ENCODE measurements around the gene PLEKHA6. TPM values are rescaled to one million over a fixed set of nuclear protein-coding genes. Genes with fewer than 3 reads are reported as not detected.
"Not testable (repeated sequence)": the region's sequence is repeated elsewhere in the genome, so short reads cannot be mapped to it uniquely, and the experiment has no call there.

PLEKHA6 gene
- total RNA-seq, 1 donor from 2014 or later, result 4.1 TPM

DNA sequence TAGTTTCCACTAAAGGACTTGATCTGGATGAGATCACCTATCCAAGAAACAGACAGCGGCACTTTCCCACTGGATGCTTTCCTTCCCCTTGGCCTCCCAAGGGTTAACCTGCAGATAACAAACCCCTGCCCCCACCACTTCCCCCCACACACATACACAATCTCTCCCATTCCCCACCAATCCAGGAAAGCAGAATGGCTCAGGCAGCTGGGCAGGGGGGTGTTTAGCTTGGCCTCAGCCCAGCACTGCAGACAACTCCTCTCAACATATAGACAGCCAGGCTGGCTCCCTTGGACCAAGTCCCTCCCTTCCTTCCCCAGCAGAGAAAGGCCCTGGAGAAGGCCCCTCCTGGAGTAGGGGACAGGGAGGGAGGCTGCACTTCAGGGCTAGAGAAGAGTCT, 24.6 kb downstream of the PLEKHA6 start:
- no peak for DNase-seq

DNA sequence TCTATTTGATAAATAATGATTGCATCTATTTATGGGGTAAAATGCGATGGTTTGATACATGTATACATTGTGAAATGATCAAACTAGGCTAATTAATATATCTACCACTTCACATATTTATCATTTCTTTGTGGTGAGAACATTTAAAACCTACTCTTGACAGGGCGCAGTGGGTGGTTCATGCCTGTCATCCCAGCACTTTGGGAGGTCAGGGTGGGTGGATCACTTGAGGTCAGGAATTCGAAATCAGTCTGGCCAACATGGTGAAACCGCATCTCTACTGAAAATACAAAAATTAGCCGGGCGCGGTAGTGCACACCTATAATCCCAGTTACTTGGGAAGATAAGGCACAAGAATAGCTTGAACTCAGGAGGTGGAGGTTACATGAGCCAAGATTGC, 25.3 kb downstream of the PLEKHA6 start:
- no peak for DNase-seq

DNA sequence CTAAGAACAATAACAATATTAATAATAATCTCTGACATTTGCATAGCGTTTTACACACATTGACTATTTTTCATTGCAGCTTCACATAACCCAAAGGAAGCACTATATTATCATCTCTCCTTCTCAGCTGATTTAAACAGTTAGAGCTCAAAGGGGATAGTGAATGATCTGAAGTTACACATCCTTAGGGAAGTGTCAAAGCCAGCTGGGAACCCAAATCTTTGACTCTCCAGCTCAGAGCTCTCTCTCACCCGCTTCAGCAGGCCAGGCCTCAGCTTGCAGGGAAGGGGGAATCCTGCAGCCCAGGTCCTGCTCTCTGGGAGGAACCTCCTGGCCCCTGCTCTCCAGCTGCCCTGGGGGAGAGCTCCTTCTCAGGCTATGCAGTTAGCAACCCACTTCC, 26.3 kb downstream of the PLEKHA6 start:
- DNase-seq, result no peak

DNA sequence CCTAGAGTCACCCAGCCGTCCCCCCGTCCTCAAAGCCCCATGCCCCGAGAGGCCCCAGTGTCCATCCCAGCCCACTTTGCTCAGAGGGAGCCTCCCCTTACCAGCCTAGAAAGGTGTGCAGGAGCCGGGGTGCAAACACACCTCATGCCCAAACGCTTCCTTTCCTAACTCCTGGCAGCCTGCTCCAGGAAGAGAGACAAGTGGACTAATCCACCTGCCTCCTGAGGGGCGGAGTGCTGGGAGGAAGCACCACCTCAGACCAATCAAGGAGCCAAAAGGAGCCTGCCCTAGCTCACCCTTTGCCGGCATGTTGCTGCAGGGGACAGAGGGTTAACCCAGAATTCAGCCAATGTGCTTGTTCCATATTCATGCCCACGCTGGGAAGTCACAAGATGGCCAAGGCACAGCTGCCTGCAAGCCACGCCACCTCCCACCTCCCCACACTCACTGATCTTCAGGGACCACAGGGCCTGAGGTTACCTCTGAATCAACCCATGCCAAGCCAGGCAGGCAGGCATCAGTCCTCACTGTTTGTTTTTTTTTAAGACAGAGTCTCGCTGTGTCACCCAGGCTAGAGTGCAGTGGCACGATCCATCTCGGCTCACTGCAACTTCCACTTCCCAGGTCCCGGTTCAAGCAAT, 27.8 kb downstream of the PLEKHA6 start:
- DNase-seq, result no peak

DNA sequence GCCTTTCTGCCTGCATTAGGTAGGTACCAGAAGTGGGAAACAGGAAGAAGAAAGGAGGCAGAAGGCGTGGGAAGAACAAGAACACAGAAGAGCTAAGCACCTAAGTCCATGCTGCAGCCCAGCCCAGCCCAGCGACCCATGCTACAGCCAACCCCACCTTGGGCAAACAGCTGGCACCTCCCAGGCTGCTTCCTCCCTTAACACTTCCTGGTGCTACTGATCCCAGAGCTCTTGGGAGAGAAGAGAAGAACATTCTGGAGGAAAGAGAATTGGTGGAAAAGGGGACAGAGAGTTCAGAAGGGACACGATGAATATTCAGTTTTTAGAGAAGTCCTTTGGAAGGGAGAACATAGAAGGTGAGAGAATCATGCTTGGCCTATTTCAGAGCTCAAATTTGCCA, 28.5 kb downstream of the PLEKHA6 start:
- DNase-seq, result no peak

DNA sequence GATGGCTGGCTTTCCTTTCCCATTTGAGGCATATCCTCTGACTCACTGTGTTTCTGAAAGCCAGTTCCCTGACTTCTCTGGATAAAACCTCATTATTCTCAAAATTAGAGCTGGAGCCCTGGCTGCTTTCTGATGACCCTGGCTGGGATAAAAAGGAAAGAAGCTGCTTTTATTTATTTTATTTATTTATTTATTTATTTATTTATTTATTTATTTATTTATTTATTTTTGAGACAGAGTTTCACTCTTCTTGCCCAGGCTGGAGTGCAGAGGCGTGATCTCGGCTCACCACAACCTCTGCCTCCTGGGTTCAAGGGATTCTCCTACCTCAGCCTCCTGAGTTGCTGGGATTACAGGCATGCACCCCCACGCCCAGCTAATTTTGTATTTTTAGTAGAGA, 31.9 kb downstream of the PLEKHA6 start:
- not testable (repeated sequence) for DNase-seq

DNA sequence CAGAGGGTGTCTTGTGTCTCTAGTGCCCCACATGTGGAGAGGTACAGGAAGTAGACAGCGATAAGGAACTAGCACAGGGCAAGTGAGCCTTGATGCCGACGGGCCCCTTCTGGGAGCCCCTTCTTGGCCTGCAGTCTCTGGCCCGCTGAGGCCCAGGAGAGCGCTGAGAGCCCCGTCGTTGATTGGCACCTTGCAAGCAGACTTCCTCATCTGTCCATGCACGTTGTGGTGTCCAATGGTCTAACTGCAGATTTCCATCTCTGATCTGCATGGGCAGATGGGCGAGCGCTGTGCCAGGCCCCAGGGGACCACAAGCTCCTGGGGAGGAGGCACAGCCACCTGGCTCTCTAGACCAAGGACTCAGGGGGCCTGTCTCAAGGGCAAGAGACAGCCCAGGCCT, 32.4 kb downstream of the PLEKHA6 start:
- no peak for DNase-seq

DNA sequence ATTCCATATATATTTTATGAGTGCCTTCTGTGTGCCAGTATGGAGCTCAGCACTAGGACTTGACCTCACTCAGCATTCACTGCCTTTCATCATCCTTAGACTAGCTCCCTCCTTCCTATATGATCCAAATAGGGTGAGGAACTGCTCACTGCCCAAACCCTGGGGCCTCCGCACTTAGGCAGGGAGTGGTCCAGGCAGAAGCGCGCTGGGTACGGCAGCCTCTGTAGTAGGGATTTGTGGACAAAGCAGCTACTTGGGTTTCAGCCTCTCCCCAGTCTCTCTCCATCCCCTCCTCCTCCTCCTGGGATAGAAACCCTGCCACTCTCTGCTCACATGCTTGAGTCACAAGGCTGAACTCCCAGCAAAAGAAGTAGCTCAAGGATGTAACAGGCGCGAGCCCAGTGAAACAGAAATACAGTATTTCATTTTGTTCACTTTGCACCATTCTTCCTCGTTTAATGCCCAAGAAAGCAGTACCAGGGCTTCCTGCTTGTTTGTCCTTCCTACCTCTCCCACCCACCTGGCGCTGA, 32.9 kb downstream of the PLEKHA6 start:
- no peak for DNase-seq

DNA sequence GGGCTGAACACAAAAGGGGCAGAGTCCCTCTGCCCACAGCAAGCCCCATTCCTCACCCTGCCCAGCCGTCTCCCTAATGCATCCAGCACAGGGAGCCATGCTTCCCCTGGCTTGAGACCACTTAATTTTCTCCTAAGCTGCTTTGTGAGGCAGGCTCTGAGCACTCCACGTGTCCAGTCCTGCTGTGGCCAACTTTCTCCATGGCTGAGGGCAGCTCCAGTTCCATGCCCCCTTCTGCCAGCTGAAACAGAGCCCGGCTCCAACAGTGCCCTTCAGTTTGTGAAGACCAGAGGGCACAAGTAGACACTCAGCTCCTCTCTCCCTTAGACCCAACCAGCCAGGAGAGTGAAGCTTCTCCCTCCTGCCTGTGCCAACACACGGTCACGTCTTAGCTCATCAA, 33.8 kb downstream of the PLEKHA6 start:
- DNase-seq, result no peak

DNA sequence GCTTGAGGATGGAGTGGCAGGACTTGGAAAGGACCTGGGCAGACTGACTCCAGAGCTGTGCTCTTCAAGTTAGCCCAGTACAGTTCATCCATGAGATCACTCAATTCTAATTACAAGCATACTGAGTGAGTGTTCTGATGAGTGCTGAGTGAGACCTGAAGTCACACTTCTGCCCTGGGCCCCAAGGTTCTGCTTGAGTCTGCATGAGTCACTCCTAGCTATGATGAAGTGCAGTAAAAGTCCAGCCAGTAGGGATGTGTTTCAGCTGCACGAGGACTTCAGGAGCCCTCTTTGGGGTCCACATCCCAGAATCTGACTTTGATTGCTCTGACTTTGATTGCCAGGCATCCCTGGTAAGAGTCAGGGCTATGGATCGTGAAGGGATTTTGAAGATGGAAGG, 35.8 kb downstream of the PLEKHA6 start:
- DNase-seq, result no peak

DNA sequence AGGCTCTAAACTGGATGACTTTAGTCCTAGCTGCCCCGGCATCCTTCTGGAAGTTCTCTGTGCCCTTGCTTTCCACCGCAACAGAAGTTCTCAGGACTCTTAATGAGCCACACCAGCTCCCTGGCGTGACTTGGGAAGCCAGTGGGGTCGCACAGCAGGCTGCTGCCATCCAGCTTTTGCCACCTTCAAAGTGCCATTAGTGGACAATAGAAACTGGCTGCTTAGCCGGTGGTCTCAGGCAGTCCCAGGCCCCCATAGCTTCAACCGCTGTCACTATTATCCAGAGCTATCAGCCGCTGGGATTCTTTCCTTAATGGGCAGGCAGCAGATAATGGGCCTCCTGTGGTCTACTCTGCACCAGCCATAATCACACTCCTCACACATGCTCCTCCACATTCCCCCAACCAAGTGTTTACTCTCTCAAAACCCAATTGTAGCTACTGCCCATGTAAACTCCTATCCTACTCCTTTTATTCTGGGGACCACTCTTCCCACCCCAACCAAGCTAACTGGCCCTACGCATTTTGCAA, 37.3 kb downstream of the PLEKHA6 start:
- no peak for DNase-seq

DNA sequence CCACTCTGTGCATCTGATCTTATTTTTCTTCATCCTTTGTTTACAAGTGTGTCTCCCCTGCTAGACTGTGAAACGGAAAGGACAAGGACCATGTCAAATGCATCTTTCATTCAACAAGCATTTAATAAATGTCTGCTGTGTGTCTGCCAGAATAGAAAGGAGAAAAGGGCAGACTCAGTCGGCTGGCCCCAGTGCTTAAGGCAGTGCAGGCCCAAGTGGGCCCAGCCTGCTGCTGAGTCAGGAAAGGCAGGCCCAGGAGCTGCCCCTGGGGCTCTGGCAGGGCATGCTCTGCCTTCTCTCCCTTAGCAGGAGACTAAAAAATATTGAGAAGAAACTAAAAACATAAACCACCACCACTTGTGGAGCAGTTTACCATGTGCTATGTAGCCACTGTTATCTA, 38.1 kb downstream of the PLEKHA6 start:
- no peak for DNase-seq

DNA sequence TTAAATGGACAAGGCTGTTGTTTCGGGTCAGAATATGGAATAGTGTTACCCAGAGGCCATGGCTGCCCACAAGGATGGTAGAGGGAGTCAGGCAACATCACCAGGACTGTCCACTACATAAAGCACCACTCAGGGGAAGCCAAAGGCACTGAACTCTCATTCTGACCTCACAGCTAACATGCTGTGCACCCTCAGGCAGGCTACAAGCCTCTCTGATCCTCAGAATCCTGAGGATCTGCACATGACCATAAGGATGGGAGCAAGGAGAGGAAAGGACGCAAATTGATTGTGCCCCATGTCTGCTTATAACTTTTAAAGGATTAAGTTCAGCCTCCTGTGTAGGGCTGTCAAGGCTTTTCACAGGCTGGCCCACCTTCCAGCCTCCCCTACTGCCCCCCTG, 38.7 kb downstream of the PLEKHA6 start:
- no peak for DNase-seq

DNA sequence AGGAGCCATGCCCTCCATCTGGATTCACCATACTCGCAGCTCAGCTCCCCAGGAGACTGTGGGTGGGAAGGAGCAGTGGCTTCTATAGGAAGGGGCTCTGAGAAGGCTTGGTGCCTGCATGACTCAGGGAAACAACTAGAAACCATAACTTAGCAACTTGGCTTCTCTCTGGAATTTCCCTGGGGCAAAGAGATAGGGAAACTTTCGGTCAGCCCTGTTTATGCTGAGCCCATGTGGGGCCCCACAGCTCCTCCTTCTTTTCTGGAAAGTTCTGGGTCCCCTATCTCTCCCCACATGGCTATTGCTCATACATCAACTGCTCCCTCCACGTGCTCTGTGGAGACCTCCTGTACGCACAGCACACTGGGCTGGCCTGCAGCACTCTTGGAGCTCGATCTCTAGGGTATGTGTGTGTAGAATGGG, 39.3 kb downstream of the PLEKHA6 start:
- DNase-seq, result no peak

DNA sequence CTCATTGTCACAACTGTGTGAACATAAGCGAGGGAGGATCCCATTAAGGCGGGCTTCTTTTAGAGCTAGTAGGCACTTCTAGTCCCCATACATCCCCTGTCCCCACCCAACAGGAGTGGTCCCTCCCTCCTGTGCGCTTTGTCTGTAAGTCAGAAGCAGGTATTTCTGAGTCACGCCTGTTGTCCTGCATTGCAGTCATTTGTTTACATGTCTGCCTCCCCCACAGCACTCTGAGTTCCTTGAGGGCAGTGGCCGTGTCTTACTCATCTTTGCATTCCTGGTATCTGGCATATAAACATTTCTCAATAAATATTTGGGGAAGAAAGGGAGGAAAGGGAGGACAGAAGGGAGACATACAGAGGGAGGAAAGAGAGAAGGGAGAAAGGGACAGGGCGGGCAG, 40.3 kb downstream of the PLEKHA6 start:
- no peak for DNase-seq

DNA sequence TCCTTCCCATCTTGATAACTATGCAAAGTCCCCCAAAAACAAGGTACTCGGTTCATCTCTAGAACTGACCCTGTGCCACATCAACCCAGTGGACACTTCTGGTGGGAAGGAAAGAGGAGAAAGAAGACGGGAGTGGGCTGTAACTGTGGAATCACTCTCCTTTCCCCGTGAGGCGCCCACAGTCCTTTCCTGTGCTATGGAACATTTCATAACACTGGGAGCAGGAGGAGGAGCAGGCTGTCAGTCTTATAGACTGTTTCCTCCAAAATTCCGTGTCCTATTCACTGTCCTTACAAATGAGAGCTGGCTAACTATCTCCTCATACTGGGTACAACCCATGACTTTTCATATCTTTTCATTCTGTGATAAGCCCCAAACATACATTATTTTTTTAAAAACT, 40.7 kb downstream of the PLEKHA6 start:
- DNase-seq, result no peak

DNA sequence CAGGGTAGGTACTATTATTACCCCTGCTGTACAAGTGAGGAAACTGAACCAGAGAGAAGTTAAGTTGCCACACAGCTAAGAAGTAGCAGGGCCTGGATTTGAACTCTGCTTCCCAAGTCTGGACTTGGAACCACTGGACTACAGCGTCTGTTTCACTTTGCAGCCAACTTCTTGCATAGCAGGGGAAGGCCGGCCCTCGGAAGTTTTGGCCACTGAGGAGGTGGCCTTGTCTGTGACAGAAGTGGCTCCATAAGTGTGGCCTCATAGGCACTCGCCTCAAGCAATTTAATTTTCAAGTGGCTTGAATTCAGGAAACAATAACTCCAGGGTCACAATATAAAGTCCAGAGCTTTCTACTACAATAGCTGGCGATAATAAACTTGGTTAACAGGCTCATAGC, 41.4 kb downstream of the PLEKHA6 start:
- no peak for DNase-seq

DNA sequence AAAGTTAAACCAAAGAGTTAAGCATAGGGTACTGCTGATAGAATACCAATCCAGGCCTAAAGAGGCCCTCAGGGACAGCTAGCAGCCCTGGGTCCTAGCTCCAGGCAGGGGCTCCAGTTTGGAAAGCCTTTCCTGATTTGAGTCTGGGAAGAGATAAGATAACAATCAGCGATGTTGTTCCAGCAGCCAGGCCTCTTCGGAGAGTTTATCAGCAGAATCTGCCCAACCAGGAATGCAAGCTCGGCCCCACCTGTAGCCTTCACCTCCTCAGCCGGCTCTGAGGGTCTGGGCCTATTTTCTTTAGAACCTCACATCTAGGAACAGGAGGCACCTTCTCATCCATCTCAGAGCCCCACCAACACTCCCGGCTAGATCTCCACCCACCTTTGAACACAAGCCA, 42.6 kb downstream of the PLEKHA6 start:
- DNase-seq, result no peak

DNA sequence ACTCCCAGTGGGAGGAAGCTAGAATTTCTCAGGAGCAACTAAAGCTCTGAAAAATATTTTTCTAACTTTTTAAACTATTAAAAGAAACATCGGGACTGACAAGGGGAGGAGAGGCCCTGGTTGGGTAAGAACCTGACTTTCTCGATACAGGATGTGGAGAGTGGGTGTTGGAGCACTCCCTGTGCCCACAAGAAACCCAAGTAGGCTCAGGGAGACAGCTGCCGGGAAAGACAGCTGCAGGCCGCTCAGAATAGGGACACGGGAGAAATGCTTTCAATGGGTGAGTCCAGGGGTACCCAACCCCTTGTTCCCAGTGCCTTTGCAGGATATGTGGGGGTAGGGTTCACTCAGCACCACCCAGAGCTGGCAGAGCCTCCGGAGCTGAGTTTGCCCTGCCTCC, 43.6 kb downstream of the PLEKHA6 start:
- DNase-seq, result no peak

DNA sequence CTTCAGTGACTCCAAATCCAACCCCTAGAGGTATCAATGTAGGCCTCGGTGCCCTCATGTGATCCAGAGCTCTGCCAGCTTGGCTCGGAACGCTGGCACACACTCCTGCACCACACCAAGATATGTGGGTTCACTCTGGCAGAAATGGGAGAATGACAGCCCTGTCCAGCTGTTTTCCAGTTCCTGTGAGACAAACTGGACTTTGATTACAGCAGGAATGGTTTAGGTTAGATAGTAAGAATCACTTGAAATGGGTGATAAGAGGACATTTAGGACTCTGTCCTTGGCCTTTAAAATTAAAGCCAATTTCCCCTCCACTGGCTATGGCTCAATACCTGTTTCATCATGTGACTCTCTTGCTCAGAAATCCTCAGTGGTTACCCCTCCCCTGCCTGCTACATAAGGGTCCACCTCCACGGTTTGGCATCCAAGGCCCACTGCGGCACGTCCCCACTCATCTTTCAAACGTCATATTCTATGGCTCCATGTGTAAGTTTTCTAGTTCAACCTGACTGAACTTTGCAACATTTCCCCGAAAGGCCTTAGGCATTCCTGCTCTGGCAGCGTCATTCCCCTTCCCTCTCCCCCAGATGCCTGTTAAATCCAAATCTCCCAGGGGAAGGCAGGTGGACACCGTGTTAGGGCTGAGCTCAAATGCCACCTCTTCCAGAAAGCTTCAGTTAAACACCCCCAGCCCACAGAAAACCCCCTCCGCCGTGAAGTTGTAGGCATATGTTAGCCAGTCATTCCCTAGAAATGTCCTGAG, 44.7 kb downstream of the PLEKHA6 start:
- no peak for DNase-seq

DNA sequence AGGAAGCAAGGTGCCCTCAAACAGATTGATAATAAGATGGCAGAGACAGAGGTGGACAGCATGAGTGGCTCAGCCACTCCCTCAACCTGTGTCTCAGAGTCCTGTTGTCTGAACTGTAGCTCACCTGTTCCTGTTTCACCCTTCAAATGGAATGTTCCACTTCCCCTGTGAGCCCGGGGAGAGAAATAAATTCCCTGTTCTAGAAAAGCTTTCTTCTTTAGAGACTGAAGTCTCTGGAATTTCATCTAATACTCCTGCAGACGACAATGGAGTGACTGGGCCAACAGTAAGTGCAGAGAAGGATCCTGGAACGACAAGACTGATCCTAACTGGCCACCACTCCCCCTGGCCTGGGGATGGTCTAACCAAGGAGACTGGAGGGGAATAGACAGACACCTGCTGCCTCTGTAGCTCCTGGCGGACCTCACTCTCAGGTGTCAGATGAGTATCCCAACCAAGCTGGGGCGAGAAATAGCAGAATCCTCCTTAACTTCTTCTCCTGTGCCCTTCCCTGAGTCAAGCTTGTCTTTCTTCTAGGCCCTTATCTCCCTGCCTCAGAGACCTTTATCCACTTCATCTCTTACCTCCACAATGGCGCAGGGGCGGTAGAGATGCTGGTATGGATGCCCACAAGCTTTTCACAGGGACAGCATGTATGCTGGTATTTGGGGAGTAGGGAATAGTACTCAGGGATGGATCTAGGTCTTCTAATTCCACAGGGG, 45.4 kb downstream of the PLEKHA6 start:
- no peak for DNase-seq

DNA sequence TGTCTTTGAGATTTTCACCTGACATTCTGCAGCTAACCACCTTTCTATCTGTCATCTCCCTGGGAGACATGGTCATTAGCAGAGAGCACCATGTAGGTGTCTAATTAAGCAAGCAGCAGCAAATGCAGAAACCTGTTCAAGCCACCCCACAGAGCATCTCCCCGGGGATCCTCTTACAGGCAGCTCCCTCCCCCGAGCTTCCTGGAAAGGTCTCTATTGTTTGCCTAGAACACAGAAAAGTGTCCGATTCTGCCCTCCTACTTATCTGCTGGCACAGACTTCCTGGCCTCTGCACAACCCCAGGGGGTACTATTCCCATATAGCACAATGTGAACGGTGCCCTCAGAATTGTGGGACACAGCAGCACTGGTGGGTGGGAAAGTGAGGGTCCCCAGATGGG, 46.1 kb downstream of the PLEKHA6 start:
- no peak for DNase-seq

DNA sequence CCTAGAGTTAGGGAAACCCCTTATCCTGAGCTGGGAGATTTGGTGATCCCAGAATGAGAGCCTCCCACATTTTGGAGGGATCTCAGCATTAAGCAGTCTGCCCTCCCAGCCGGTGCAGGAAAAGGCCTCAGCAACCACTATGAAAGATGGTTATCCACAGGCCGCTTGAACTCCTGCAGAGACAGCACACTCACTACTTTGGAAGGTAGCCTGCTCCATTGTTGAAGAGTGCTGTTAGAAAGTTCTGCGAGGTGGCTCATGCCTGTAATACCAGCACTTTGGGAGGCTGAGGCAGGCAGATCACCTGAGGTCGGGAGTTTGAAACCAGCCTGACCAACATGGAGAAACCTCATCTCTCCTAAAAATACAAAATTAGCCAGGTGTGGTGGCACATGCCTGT, 48.8 kb downstream of the PLEKHA6 start:
- DNase-seq, result not testable (repeated sequence)

Data from skin of body (tissue), 2 donors.